Measurements from ENCODE around the gene CAMK2D.

CAMK2D gene

DNA sequence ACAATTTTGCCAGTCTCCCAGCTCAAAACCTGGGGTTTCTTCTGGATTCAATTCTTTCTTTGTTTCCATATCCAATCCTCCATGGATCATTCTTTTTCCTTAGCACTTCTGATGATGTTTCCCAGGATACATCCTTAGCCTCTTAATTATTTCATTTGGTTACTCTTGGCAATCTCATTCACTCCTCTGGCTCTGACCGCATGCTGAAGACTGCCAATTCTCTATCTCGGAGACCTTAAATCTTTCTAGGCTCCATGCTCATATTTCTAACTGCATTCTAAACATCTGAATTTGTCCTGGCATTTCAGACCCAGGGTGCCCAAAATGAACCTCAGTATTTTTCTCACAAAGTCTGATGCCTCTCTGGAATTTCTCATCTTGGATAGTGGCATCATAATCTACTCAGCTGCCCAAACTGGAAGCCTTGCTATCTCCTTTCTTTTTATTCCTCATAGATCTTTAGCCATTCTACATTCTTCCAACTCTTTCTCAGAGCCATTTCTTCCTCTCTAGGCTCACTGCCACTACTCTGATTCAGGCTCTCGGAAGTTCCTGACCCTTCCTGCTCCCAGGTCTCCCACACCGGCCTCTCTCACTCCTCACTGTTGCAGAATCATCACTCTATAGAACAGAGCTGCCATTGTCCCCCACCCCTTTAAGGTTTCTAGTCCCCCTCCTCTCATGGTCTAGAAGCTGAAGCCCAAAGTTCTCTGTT, 290.2 kb downstream of the CAMK2D start:
- DNase-seq (ENCODE audit: low spot score): no peak

DNA sequence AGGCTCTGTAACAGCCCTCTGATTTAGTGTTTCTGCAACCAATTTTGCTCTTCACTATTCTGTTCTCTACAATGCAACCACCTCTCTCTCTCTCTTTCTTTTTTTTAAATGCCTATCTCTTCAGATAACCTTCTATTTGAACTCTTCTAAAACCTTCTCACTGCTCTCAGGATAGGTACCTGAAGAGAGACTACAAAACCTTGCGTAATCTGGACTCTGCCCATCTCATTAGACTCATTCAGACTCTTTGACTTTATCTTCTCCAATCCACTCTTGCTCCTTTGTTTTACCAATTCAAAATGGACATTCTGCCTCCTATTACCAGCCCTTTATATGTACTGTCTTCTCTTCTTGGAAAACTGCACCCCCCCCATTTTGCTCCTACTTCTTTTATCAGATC, 291.6 kb downstream of the CAMK2D start:
- no peak for DNase-seq (ENCODE audit: low spot score)

- DNase-seq (ENCODE audit: low spot score): no peak
Measured at GRCh38 chr4:113469023-113469390, 292.5 kb downstream of the CAMK2D start.

DNA sequence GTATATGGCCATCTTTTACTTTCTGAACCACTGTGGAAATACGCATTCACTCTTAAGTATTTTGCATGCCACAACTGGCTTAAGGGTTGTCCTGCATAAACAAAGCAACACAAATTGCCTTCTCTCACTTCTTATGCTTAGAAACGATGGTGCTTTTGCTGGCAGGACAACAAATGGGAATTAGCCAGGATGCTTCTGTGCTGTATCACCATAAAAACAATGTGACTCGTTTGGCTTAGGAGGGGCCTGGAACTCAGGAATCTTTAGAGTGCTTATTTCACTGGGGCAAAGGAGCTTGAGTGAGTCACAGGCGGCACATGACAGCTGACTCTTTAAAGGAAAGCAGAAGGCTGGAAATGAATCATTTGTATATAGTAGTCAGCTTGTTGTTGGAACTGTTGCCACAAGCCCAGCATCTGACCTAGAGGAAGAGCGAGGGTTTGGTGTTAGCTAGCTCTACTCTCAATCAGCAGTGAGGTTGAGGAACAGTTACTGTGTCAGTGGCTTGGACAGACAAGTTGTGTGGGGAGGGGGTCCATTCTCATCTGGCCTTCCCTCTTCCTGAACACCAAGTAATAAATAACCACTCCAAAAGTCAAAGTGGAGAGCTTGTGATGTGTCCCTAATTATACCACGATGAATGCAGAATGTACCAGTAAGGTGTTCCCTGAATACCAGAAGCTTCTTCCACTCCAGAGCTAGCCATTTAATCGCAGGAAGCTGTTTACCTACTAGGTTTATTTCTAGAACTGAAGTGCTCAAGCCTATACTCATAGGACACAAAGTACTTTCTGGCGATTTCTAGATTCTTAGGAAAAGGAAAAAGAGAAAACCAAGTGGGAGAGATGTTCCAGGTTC, 293.1 kb downstream of the CAMK2D start:
- peak; percentile 85 for DNase-seq (ENCODE audit: low spot score)

GRCh38 chr4:113467581-113467980, 294.0 kb downstream of the CAMK2D start:
- DNase-seq (ENCODE audit: low spot score): peak; percentile 7

- DNase-seq (ENCODE audit: low spot score): no peak
Measured at GRCh38 chr4:113462286-113462685, 299.3 kb downstream of the CAMK2D start.

DNA sequence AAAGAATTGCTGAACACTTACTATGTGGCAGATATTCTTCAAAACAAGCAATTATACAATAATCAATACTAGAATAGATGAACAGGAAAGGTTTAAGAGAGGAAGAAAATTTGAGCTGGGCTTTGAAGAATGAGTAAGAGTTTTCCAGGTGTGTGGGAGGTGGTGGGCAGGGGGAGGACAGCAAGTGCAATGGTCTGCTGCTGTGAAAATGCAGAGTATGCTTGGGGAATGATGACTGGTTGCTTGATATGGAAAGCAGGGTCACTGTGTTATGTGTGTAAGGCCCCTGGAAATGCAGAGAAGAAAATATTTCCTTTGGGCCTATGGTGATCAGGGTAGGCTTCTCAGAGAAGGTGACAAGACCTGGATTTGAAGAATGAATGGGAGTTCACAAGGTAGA, 300.3 kb downstream of the CAMK2D start:
- no peak for DNase-seq (ENCODE audit: low spot score)

- no peak for DNase-seq (ENCODE audit: low spot score)
Measured at GRCh38 chr4:113457886-113458285, 303.7 kb downstream of the CAMK2D start.

DNA sequence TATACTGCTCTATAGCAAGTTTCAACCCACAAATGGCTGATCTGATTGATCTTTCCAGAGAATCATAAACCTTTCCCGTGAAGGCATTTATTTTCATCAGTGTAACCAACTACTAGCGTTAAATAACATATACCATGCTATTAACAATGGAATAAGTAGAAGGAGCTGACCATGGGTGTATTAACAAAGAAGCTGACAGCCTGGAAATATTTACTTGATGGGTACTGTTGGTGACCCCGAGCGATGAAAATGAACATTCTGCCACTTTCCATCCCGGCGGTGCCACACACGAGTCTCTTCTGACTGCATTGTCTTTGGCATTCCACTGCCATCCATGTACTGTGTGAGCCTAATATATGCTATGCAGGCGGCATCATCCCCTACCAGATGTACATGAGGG, 304.4 kb downstream of the CAMK2D start:
- DNase-seq (ENCODE audit: low spot score): no peak

- no peak for DNase-seq (ENCODE audit: low spot score)
Measured at GRCh38 chr4:113455061-113455460, 306.5 kb downstream of the CAMK2D start.

DNA sequence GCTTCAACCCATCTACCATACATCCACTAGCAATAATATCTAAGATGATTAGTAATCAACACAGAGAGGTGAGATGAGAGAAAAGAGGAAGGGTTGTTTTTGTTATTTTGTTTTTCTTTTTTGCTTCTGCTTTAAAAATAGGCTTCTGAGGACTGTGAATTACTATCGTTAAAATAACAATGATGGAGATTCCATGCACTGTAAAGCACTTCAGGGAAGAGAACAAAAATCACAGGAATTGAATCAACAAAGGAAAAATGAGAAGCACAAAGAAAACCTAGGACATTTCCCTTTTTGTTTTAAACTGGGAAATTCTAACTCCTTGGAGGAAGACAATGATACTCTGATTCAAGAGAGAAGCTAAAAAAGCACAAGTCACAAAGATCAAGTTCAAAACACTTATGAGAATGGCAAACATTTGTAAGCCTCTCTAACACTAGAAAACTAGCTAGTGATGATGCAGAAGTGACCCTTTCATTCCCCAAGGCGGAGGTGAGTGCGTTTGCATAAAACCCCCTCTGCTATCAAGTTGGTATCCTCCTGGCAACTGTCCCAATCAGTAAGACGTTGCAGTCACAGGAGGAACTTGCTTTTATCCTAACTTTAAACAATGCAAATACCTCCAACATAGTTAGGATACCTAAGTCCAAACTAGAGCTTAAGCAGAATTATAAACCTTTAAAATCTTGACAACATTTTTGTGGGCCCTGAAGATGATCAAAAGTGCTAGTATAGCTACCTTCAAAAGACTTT, 308.5 kb downstream of the CAMK2D start:
- DNase-seq (ENCODE audit: low spot score): no peak

DNA sequence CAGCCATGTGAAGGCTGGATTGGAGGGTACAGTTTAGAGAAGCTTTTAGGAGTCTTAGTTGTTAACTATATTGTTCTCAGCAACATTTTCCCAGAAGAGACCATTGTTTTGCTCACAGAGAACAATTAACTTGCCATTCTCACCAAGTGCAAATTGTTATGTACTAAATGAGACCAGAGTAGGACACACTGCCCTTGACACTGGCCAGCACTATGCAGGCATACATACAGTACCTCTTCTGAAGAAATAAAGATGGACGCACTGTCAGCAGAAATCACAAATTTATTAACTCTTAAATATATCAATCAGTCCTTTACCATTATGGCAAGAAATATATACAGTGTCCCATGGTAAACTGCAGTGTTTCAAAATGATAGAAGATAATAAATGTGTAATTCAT, 309.4 kb downstream of the CAMK2D start:
- no peak for DNase-seq (ENCODE audit: low spot score)

DNA sequence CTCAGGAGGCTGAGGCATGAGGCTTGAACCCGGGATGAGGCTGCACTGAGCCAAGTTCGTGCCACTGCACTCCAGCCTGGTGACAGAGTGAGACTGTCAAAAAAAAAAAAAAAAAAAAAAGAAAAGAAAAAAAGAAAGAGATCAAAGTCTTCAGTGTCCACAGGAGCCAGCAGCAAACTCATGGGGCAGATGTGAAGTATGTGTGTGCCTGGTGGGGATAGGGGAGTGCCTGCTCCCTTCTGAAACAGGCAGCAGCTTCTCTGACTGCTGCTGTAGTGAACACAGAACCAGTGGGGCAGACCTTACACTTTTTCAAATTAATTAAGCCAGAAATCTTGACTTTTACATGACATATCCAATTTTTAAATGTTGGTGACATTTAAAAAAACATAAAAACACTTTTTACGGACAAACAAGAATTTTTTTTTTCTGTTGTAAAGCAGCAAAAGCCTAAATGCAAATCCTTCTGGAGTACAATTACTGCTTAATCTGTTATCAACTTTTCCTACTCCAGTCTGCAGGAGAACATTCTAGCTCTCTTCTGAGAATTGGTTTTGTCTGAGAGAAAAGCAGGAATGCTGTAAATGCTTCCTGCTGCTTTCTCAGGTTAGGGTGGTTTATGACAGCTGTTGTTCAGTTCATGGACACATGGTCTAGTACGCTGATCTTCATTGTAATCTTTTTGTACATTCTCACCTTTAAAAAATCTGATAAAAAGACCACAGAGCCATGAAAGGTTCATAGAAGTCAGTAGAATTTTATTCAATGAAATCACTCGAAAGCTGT, 311.1 kb downstream of the CAMK2D start:
- no peak for DNase-seq (ENCODE audit: low spot score)

GRCh38 chr4:113449410-113449974, 312.0 kb downstream of the CAMK2D start:
- no peak for DNase-seq (ENCODE audit: low spot score)

- DNase-seq (ENCODE audit: low spot score): no peak
Measured at GRCh38 chr4:113447769-113448168, 313.8 kb downstream of the CAMK2D start.

DNA sequence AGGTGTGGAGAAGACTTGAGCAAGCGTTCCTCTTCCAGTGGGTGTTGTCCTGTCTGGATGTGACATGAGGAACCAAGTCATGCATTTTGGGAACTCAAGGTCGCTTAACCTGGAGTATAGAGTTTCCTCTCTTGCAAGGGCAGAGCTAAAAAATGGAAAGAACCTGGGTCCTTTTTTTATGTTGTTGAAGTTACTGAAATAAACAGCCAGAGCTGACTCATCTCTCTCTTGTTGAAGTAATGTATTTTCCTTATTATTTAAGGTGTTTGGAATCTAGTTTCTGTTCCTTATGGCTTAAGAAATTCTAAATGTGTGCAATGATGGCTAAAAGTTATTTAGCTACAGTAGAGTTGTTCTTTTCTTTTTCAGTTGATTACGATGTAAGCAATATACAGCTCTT, 314.5 kb downstream of the CAMK2D start:
- no peak for DNase-seq (ENCODE audit: low spot score)

DNA sequence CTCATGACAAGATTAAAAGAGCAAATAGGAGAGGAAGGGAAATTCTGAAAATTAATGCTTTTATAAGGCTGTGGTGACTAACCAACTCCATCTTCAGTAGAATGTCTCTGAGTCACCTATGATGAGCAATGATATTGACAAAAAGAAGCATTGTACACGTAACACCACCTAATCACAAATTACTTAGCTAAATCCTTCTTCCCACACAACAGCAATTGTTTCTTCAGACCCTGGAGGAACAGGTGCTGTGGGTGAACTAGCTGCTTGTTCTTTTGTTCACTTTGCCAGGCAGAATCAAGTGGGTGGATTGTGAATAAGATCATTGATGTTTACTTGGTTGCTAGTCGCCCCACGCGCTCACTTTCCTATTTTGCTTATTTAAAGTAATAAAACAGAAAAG, 315.5 kb downstream of the CAMK2D start:
- DNase-seq (ENCODE audit: low spot score): peak; percentile 52

- DNase-seq (ENCODE audit: low spot score): no peak
Measured at GRCh38 chr4:113445286-113445685, 316.3 kb downstream of the CAMK2D start.

DNA sequence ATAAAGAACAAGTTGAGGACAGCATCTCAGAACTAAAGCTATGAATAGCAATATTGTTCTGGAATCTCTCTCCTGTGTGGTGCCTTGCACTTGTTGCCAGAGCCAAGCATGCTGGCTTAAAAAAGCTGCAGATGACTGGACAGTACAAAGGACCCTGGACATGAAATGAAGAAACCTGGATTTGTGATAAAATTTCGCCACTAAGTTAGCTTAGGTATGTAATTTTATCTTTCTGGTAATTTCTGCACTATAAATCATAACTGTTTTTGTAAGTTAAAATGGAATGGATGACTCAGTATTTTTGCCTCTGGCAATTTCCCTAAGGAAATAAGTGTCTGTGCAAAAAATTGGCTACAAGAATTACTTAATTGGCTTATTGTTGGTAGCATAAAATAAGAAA, 317.2 kb downstream of the CAMK2D start:
- no peak for DNase-seq (ENCODE audit: low spot score)

- no peak for DNase-seq (ENCODE audit: low spot score)
Measured at GRCh38 chr4:113442826-113443225, 318.7 kb downstream of the CAMK2D start.

DNA sequence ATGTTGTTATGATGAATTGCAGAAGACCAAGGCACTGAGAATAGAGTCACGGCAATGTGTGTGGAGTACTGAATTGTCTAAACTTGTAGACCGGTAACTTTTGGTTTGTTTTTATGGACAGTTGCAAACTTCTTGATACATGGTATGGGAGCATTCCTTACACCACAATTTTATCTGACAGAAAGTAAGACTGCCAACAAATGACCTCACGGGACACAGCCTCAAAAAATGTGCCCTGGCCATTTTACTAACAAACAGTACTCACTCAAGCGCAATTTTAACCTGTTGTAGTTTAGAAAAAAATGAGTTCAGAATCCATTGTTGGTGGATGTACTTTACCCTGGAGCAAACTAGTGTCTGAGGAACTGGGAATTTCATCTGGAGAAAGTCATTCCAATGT, 321.2 kb downstream of the CAMK2D start:
- no peak for DNase-seq (ENCODE audit: low spot score)

GRCh38 chr4:113438596-113438995, 322.9 kb downstream of the CAMK2D start:
- DNase-seq (ENCODE audit: low spot score): no peak
